ENCODE results near the gene SKAP2. TPM values are rescaled to one million over a fixed set of nuclear protein-coding genes. Genes with fewer than 3 reads are reported as not detected.

Gene SKAP2
- total and polyA plus RNA-seq, 7 donors = 3.2 to 19.4 (median 8.3) TPM

GRCh38 chr7:26667514-26668133 is 196.8 kb downstream of the SKAP2 start:
- Histone ChIP-seq H3K27me3 (ENCODE audit: insufficient read depth in 3 of 3, low read length in 2 of 3) (no peaks in the 10 kb centered on the region), H3K4me3 (no peak overlapping the region), H3K9me3 (no peaks in the 10 kb centered on the region), H3K27ac (no peak overlapping the region), H3K36me3 (ENCODE audit: insufficient read depth in 1 of 2, low read depth in 1 of 2) (no peaks in the 10 kb centered on the region), H3K4me1 (no peaks in the 10 kb centered on the region)
- WGBS, 3 donors = 8 to 13% (median 11%) methylated on average over 5 of the region's 5 CpGs
- DNase-seq = peak in 1 of 2 donors; percentile 18
- peak; percentile 76 for TF ChIP-seq CTCF (IDR thresholded peaks at IDR 0.05)
- peak; percentile 51 to 85 (median 72) for ATAC-seq
- intact Hi-C loops (cut with DNase I) = loop anchor here (2.0 to 10.0 kb wide), 3 partner anchors 299 to 775 kb away; no protein-coding TSS in a partner anchor

DNA sequence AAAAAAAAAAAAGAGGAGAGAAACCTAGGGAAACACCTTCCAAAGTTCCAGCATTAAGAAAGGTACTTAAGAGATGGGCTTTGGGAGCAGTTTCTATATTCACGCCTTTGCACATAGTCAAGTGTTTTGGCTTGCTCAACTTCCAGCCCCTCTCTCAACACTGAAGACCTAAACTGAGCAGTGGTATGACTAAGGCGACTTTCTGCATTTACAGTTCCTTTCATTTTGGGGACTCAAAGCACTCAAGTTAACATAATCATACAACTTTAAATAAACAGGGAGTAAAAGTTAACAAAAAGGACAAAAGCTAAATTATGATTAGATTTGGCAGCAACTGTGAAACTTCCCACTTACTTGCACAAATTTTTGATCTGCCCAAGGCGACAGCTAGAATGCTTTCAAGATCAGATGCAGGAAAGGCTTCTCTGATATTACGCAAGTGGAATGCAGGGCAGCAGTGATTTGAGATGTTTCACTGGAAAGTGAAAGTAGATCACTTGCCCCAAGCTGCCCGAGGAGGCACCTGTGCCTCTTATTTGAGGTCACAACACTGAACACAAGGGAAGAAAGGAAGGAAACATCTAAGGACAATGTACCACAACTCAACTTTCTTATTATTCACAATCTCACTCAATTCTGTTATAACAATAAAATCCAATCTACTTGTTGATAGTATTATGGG is 199.5 kb downstream of the SKAP2 start:
- no peak for ATAC-seq
- WGBS, 3 donors = 47 to 59% (median 51%) methylated on average over 5 of the region's 5 CpGs
- intact Hi-C loops (cut with DNase I) = loop anchor here (5.0 to 10.0 kb wide), 3 partner anchors 293 to 773 kb away; no protein-coding TSS in a partner anchor
- Histone ChIP-seq H3K27ac (no peak overlapping the region), H3K36me3 (ENCODE audit: insufficient read depth in 1 of 2, low read depth in 1 of 2) (no peaks in the 10 kb centered on the region), H3K27me3 (ENCODE audit: insufficient read depth in 3 of 3, low read length in 2 of 3) (peaks cover 0 to 5% (median 0%) of the 10 kb centered on the region in 3 donors), H3K4me3 (no peak overlapping the region), H3K4me1 (no peaks in the 10 kb centered on the region), H3K9me3 (no peaks in the 10 kb centered on the region)
- no peak for DNase-seq
- TF ChIP-seq CTCF (IDR thresholded peaks at IDR 0.05) = no peak

DNA sequence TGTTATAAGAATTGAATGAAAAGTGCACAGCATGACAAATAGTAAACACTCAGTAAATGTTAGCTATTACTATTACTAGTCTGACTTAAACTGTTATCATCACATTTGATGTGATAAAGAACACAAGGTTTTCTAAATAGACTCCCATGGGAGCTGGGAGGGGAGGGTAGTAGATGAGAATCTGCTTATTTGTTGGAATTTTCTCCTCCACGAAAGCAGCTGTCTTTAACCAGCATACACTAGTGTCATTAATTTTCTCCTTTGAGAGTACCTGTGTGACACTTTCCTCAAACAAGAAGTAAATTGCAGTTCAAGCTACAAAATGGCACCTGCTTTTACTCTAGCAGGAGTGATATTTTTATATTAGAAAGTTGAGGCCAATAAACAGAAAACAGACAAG is 200.1 kb downstream of the SKAP2 start:
- H3K4me1 ChIP-seq = no peaks in the 10 kb centered on the region
- ATAC-seq (no peak), DNase-seq (no peak)
- TF ChIP-seq CTCF (IDR thresholded peaks at IDR 0.05) = no peak
- 69 to 83% (median 77%) methylated on average over 1 of the region's 1 CpG for WGBS, 3 donors
- no peak overlapping the region for H3K27ac ChIP-seq
- H3K27me3 ChIP-seq (ENCODE audit: insufficient read depth in 3 of 3, low read length in 2 of 3) = peaks cover 0 to 5% (median 0%) of the 10 kb centered on the region in 3 donors
- no peaks in the 10 kb centered on the region for H3K36me3 ChIP-seq (ENCODE audit: insufficient read depth in 1 of 2, low read depth in 1 of 2)
- no peaks in the 10 kb centered on the region for H3K9me3 ChIP-seq
- intact Hi-C loops (cut with DNase I) = loop anchor here in 1 of 2 donors (5.0 to 10.0 kb wide), 2 partner anchors 292 to 769 kb away; no protein-coding TSS in a partner anchor
- no peak overlapping the region for H3K4me3 ChIP-seq

DNA sequence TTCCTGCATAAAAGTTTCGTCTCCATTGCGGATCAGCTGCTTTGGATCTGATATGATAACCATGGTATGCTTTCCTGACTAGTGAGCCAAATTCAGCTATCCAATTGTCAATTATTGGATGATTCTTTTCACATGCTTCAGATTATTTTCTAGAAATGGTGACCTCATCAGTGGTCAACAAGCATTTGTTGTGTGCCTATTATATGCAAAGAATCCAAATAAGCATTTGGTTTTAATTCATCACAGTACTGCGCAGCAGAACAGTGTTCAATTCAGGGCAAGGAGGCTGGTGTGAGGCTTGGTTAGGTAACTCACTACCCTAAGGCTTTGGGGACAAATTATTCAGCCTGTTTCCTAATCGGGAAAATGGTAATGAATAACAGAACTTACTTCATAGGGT is 200.5 kb downstream of the SKAP2 start:
- Histone ChIP-seq H3K27ac (no peak overlapping the region), H3K4me3 (no peak overlapping the region), H3K36me3 (ENCODE audit: insufficient read depth in 1 of 2, low read depth in 1 of 2) (no peaks in the 10 kb centered on the region), H3K9me3 (no peaks in the 10 kb centered on the region), H3K4me1 (no peaks in the 10 kb centered on the region), H3K27me3 (ENCODE audit: insufficient read depth in 3 of 3, low read length in 2 of 3) (peaks cover 0 to 5% (median 0%) of the 10 kb centered on the region in 3 donors)
- 78 to 86% (median 86%) methylated on average over 4 of the region's 4 CpGs for WGBS, 3 donors
- intact Hi-C loops (cut with DNase I) = loop anchor here in 1 of 2 donors (5.0 to 10.0 kb wide), 2 partner anchors 292 to 769 kb away; no protein-coding TSS in a partner anchor
- DNase-seq (no peak), ATAC-seq (no peak)
- TF ChIP-seq CTCF (IDR thresholded peaks at IDR 0.05) = no peak
